Uterus (tissue), 2 donors: ENCODE measurements around the gene TMEM255B.

Experiments used
- POLR2A ChIP-seq, 2 donors: fragments of 450-650 bp; IDR thresholded peaks; one replicate each; pipeline ENCODE4 v1.6.1; 2016; ENCODE audit warnings: antibody characterized with exemption in 2 of 2, mild to moderate bottlenecking in 1 of 2, moderate library complexity in 1 of 2
- TF ChIP-seq, protein P1 (sequence below), 4 experiments: fragments of 200-600 bp in 2 of 4; fragments of 450-650 bp in 2 of 4; sonication (generic) in 2 of 4; IDR thresholded peaks; one replicate each; pipeline ENCODE4 v1.5.1; 2016 to 2019; ENCODE audit warnings: antibody characterized with exemption in 4 of 4, mild to moderate bottlenecking in 2 of 4, moderate library complexity in 1 of 4

DNA sequence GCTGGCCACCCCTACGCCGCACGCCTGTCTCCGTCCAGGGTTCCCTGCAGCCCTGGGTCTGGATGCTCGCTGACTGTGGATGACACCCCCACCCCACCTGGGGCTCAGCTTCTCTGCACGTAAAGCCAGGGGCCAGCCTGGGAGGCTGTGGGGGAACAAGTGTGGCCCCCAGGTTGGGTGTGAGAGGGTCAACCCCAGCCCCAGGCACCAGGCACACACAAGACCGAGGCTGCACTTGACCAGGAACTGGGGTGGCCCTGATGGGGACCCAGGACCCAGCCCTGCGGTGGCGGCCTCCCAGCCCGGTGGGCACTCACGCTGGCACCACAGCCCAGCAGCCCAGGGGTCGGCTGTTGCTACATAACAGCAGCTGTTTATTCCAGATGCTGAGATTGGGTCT, 63.2 kb downstream of the TMEM255B start:
- TF ChIP-seq, protein P1, sequence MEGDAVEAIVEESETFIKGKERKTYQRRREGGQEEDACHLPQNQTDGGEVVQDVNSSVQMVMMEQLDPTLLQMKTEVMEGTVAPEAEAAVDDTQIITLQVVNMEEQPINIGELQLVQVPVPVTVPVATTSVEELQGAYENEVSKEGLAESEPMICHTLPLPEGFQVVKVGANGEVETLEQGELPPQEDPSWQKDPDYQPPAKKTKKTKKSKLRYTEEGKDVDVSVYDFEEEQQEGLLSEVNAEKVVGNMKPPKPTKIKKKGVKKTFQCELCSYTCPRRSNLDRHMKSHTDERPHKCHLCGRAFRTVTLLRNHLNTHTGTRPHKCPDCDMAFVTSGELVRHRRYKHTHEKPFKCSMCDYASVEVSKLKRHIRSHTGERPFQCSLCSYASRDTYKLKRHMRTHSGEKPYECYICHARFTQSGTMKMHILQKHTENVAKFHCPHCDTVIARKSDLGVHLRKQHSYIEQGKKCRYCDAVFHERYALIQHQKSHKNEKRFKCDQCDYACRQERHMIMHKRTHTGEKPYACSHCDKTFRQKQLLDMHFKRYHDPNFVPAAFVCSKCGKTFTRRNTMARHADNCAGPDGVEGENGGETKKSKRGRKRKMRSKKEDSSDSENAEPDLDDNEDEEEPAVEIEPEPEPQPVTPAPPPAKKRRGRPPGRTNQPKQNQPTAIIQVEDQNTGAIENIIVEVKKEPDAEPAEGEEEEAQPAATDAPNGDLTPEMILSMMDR (IDR thresholded peaks at IDR 0.05), result no peak
- no peak for TF ChIP-seq POLR2A (IDR thresholded peaks at IDR 0.05)
